ENCODE results near the gene SCG3. TPM values are rescaled to one million over a fixed set of nuclear protein-coding genes. Genes with fewer than 3 reads are reported as not detected.

The SCG3 gene
- polyA plus RNA-seq, 1 donor from 2014 or later, result 68.7 TPM

GRCh38 chr15:51757450-51757849 lies 76.1 kb downstream of the SCG3 start:
- Histone ChIP-seq H3K27me3 (ENCODE audit: insufficient read depth, low read depth, low read length) (no peaks in the 10 kb centered on the region), H3K4me2 (ENCODE audit: low read length) (no peak overlapping the region), H3K9me3 (ENCODE audit: low read length) (no peaks in the 10 kb centered on the region), H3K36me3 (ENCODE audit: insufficient read depth, low read length) (peaks cover 3% of the 10 kb centered on the region), H3K9me2 (ENCODE audit: insufficient read depth, low read length) (no peaks in the 10 kb centered on the region), H4K20me1 (ENCODE audit: insufficient read depth) (no peaks in the 10 kb centered on the region), H3K4me3 (ENCODE audit: low read length) (no peak overlapping the region), H2AFZ (ENCODE audit: low read depth, low read length) (no peak overlapping the region), H3K27ac (ENCODE audit: low read length) (no peak overlapping the region), H3K79me2 (replicated peaks; ENCODE audit: insufficient read depth, low read length) (peaks cover 25% of the 10 kb centered on the region), H3K9ac (ENCODE audit: low read length) (no peak overlapping the region), H3F3A (ENCODE audit: insufficient read depth, low read length, poor library complexity, severe bottlenecking) (no peaks in the 10 kb centered on the region)
- TF ChIP-seq EP300 (conservative IDR thresholded peaks at IDR 0.05; ENCODE audit: poor library complexity, severe bottlenecking) (no peak), POLR2AphosphoS5 (IDR thresholded peaks at IDR 0.05) (no peak), TAF1 (IDR thresholded peaks at IDR 0.05; ENCODE audit: low read depth) (no peak)

DNA sequence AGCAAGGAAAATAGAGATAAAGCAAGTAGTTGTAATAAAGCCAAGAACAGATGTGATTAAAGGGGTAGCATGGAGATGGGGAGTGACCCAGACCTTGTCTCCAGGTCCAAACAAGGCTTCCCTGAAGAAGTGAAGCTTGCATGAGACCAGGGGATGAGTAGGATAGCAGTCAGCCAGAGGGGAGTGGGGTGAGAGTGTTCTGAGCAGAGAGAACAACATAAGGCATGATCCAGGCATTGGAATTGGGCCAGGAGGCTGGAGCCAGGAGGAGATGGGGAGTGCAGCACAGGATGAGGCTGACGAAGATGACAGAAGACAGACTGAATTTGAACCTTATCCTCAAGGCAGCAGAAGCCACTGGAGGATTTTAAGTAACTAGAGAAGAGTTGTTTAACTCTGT lies 77.3 kb downstream of the SCG3 start:
- Histone ChIP-seq H3F3A (ENCODE audit: insufficient read depth, low read length, poor library complexity, severe bottlenecking) (no peaks in the 10 kb centered on the region), H3K9ac (ENCODE audit: low read length) (no peak overlapping the region), H3K4me2 (ENCODE audit: low read length) (no peak overlapping the region), H3K36me3 (ENCODE audit: insufficient read depth, low read length) (peaks cover 3% of the 10 kb centered on the region), H3K9me2 (ENCODE audit: insufficient read depth, low read length) (no peaks in the 10 kb centered on the region), H3K9me3 (ENCODE audit: low read length) (no peaks in the 10 kb centered on the region), H3K27me3 (ENCODE audit: insufficient read depth, low read depth, low read length) (no peaks in the 10 kb centered on the region), H4K20me1 (ENCODE audit: insufficient read depth) (no peaks in the 10 kb centered on the region), H3K27ac (ENCODE audit: low read length) (no peak overlapping the region), H3K79me2 (replicated peaks; ENCODE audit: insufficient read depth, low read length) (peaks cover 13% of the 10 kb centered on the region), H3K4me3 (ENCODE audit: low read length) (no peak overlapping the region), H2AFZ (ENCODE audit: low read depth, low read length) (no peak overlapping the region)
- TF ChIP-seq SMC3 (conservative IDR thresholded peaks at IDR 0.05; ENCODE audit: poor library complexity), result no peak
- TF ChIP-seq CTCF (IDR thresholded peaks at IDR 0.05; ENCODE audit: poor library complexity, severe bottlenecking), result no peak
- no peak for TF ChIP-seq MXI1 (conservative IDR thresholded peaks at IDR 0.05; ENCODE audit: poor library complexity, severe bottlenecking)
- TF ChIP-seq TAF1 (IDR thresholded peaks at IDR 0.05; ENCODE audit: low read depth), result no peak
- no peak for TF ChIP-seq EP300 (conservative IDR thresholded peaks at IDR 0.05; ENCODE audit: poor library complexity, severe bottlenecking)
- TF ChIP-seq RAD21 (conservative IDR thresholded peaks at IDR 0.05), result no peak
- TF ChIP-seq, protein P1, sequence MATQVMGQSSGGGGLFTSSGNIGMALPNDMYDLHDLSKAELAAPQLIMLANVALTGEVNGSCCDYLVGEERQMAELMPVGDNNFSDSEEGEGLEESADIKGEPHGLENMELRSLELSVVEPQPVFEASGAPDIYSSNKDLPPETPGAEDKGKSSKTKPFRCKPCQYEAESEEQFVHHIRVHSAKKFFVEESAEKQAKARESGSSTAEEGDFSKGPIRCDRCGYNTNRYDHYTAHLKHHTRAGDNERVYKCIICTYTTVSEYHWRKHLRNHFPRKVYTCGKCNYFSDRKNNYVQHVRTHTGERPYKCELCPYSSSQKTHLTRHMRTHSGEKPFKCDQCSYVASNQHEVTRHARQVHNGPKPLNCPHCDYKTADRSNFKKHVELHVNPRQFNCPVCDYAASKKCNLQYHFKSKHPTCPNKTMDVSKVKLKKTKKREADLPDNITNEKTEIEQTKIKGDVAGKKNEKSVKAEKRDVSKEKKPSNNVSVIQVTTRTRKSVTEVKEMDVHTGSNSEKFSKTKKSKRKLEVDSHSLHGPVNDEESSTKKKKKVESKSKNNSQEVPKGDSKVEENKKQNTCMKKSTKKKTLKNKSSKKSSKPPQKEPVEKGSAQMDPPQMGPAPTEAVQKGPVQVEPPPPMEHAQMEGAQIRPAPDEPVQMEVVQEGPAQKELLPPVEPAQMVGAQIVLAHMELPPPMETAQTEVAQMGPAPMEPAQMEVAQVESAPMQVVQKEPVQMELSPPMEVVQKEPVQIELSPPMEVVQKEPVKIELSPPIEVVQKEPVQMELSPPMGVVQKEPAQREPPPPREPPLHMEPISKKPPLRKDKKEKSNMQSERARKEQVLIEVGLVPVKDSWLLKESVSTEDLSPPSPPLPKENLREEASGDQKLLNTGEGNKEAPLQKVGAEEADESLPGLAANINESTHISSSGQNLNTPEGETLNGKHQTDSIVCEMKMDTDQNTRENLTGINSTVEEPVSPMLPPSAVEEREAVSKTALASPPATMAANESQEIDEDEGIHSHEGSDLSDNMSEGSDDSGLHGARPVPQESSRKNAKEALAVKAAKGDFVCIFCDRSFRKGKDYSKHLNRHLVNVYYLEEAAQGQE (IDR thresholded peaks at IDR 0.05; ENCODE audit: borderline replicate concordance), result no peak
- no peak for TF ChIP-seq EZH2 (IDR thresholded peaks at IDR 0.05; ENCODE audit: borderline replicate concordance, insufficient read depth, low read length, poor library complexity, severe bottlenecking)
- no peak for TF ChIP-seq POLR2AphosphoS5 (IDR thresholded peaks at IDR 0.05)

All from neural cell (in vitro differentiated cells).